Measurements from ENCODE around the gene HLA-G.

The HLA-G gene

DNA sequence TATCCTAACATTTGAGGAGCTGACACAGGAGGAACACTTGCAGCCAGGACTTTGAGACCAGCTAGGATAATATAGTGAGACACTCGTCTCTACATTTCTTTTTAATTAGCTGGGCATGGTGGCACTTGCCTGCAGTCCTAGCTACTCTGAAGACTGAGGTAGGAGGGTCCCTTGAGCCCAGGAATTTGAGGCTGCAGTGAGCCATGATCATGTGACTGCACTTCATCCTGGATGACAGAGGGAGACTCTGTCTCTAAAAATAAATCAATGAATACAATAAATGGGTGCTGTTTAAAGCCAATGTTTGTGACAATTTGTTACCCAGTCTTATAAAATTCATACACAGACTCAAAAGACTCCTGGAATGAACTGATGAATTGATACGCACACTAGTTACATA lies 1.8 kb upstream of the HLA-G start:
- TF ChIP-seq, protein P1, sequence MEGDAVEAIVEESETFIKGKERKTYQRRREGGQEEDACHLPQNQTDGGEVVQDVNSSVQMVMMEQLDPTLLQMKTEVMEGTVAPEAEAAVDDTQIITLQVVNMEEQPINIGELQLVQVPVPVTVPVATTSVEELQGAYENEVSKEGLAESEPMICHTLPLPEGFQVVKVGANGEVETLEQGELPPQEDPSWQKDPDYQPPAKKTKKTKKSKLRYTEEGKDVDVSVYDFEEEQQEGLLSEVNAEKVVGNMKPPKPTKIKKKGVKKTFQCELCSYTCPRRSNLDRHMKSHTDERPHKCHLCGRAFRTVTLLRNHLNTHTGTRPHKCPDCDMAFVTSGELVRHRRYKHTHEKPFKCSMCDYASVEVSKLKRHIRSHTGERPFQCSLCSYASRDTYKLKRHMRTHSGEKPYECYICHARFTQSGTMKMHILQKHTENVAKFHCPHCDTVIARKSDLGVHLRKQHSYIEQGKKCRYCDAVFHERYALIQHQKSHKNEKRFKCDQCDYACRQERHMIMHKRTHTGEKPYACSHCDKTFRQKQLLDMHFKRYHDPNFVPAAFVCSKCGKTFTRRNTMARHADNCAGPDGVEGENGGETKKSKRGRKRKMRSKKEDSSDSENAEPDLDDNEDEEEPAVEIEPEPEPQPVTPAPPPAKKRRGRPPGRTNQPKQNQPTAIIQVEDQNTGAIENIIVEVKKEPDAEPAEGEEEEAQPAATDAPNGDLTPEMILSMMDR (IDR thresholded peaks at IDR 0.05; ENCODE audit: low read depth, low read length), result no peak
- Histone ChIP-seq H3K4me1 (no peaks in the 10 kb centered on the region), H3K4me3 (ENCODE audit: low read depth, low read length) (no peak overlapping the region), H3K27me3 (peaks cover 28% of the 10 kb centered on the region), H3K36me3 (no peaks in the 10 kb centered on the region), H3K9me3 (no peaks in the 10 kb centered on the region)
- no peak for DNase-seq

DNA sequence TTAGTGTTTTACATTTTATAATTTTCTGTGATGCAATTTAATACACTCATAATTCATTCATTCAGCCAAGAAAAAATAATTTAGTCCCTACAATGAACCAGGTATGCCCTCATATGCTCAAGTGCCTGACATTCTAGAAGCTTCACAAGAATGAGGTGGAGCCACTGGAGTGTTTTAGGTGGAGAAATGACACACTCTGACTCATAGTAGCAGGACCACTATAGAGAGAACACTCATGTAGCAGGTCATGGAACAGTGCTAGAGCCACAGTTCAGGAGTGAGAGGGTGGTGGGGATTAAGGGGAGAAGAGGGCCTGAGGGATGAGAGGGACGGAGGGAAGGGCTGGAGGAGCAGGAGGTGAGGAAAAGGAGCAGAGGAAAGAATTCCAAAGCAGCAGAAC lies 1.4 kb upstream of the HLA-G start:
- H3K27me3 ChIP-seq, result peaks cover 28% of the 10 kb centered on the region
- no peaks in the 10 kb centered on the region for H3K4me1 ChIP-seq
- no peaks in the 10 kb centered on the region for H3K36me3 ChIP-seq
- H3K4me3 ChIP-seq (ENCODE audit: low read depth, low read length), result no peak overlapping the region
- DNase-seq, result no peak
- TF ChIP-seq, protein P1 (IDR thresholded peaks at IDR 0.05; ENCODE audit: low read depth, low read length), result no peak
- no peaks in the 10 kb centered on the region for H3K9me3 ChIP-seq

- TF ChIP-seq, protein P1 (IDR thresholded peaks at IDR 0.05; ENCODE audit: low read depth, low read length), result no peak
- no peak for DNase-seq
- no peaks in the 10 kb centered on the region for H3K4me1 ChIP-seq
- no peaks in the 10 kb centered on the region for H3K36me3 ChIP-seq
- H3K27me3 ChIP-seq, result peaks cover 25% of the 10 kb centered on the region
- H3K9me3 ChIP-seq, result no peaks in the 10 kb centered on the region
- no peak overlapping the region for H3K4me3 ChIP-seq (ENCODE audit: low read depth, low read length)
Observed at GRCh38 chr6:29828471-29828797, 809 bp downstream of the HLA-G start.

- no peaks in the 10 kb centered on the region for H3K9me3 ChIP-seq
- no peaks in the 10 kb centered on the region for H3K36me3 ChIP-seq
- H3K4me3 ChIP-seq (ENCODE audit: low read depth, low read length), result no peak overlapping the region
- no peaks in the 10 kb centered on the region for H3K4me1 ChIP-seq
- no peak for DNase-seq
- peaks cover 25% of the 10 kb centered on the region for H3K27me3 ChIP-seq
- TF ChIP-seq, protein P1 (IDR thresholded peaks at IDR 0.05; ENCODE audit: low read depth, low read length), result no peak
Observed at GRCh38 chr6:29829766-29830165, 2.1 kb downstream of the HLA-G start.

DNA sequence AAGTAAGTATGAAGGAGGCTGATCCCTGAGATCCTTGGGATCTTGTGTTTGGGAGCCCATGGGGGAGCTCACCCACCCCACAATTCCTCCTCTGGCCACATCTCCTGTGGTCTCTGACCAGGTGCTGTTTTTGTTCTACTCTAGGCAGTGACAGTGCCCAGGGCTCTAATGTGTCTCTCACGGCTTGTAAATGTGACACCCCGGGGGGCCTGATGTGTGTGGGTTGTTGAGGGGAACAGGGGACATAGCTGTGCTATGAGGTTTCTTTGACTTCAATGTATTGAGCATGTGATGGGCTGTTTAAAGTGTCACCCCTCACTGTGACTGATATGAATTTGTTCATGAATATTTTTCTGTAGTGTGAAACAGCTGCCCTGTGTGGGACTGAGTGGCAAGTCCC lies 2.8 kb downstream of the HLA-G start:
- no peaks in the 10 kb centered on the region for H3K9me3 ChIP-seq

DNA sequence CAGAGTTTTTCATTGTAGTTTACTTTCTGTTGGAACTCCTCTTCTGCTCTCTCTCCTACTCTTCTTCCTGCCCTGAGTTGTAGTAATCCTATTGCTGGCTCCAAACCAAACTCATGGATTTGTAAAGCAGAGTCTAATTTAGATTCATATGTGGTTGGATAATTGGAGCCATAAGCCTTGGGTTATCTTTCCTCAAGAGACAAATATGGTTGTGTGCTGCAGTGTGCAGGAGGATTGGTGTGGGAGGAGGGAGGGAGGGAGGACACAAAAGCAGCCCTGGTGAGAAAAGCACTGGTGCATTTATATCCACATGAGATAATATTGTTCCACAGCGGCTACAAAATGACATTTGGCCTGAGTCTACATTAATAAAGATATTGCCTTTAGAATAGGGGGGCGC lies 4.2 kb downstream of the HLA-G start:
- TF ChIP-seq, protein P1 (IDR thresholded peaks at IDR 0.05; ENCODE audit: low read depth, low read length), result no peak
- Histone ChIP-seq H3K27me3 (peaks cover 23% of the 10 kb centered on the region), H3K9me3 (no peaks in the 10 kb centered on the region), H3K36me3 (no peaks in the 10 kb centered on the region), H3K4me1 (no peaks in the 10 kb centered on the region), H3K4me3 (ENCODE audit: low read depth, low read length) (no peak overlapping the region)
- no peak for DNase-seq

More for the DNA sequence above, 2.8 kb downstream of the HLA-G start:
- H3K4me3 ChIP-seq (ENCODE audit: low read depth, low read length), result no peak overlapping the region
- no peaks in the 10 kb centered on the region for H3K4me1 ChIP-seq
- TF ChIP-seq, protein P1 (IDR thresholded peaks at IDR 0.05; ENCODE audit: low read depth, low read length), result no peak
- no peaks in the 10 kb centered on the region for H3K36me3 ChIP-seq
- peaks cover 28% of the 10 kb centered on the region for H3K27me3 ChIP-seq
- no peak for DNase-seq
